Measurements from ENCODE around the gene CEP170. TPM values are rescaled to one million over a fixed set of nuclear protein-coding genes. Genes with fewer than 3 reads are reported as not detected.

CEP170 gene
- total RNA-seq, 1 experiment from 2014 or later, result 36.5 TPM

DNA sequence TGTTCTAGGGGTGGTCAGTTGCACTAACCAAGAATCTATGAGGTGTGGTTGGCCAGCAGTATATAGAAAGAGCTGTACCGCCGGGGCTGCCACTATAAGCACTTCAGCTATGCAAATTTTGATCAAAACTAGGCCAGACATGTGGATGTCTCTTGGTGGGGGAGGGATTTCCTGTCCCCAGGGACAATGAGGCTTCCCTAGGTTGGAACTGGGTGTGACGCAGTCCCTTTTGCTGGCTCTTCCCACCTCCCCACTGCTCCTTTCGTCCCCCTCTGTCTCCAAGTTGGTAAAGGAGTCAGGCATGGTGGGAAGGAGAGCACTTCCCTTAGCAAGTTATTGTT is 14.3 kb upstream of the CEP170 start:
- in situ Hi-C loops (cut with HindIII; ENCODE audit: low sequenced_read_pairs), result no loop called here
- no peak for DNase-seq (ENCODE audit: low spot score)

DNA sequence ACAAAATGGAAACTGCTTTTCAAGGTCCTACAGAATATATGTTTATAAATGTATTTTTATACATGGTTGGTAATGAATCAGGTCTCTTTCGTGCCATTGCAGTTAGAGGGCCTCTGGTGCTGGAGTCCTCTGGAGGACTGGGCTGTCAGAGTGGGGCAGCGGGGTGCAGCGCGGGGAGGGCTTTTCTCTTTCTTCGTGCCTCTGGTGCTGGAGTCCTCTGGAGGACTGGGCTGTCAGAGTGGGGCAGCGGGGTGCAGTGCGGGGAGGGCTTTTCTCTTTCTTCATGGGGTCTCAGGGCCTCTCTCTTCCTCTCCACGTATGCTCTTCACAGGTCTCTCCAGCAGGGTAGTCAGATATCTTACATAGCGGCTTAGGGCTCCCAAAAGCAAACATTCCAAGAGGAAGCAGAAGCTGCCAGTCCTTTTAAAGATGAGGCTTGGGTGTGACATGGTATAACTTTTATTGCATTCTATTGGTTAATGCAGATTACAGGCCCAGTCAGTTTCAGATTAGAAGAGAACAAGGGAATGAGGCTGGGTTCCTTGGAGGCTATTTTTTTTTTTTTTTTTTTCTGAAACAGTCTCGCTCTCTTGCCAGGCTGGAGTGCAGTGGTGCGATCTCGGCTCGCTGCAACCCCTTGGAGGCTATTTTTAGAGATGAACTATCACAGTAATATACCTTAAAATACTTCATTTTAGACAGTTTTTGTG is 13.8 kb upstream of the CEP170 start:
- in situ Hi-C loops (cut with HindIII; ENCODE audit: low sequenced_read_pairs), result no loop called here
- no peak for DNase-seq (ENCODE audit: low spot score)

DNA sequence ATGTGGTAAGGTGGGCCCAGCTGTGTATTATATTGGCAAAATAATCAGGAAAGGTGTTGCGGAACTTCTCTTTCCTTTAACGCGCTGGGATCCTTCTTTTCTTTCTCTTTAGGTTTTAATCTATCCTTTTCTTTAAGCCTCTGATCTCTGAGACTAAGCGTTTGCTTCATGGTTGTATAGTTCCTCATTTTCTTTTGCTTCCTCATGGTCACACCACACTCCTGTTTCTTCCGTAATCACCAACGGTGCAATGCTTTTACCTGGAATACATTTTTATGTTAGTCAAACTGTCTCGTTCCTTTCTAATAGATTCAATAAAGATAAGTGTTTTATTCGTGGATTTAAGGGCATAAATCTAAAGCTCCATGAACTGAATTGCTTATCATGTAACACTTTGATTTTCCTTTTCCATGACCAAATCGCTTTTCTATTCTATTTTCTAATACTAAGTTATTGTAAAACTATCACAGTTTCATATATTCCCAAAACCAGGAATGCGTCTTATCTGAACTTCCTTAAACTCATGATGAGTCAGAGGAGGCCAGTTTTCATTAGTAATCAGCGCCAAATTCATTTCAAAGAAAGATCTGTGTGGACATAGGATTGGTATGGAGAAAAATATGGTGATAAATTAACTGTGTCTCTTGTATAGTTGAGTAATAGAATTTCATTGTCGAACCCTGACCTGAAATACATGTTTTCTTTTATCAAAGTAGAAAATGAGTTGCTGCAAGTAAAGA is 13.0 kb upstream of the CEP170 start:
- in situ Hi-C loops (cut with HindIII; ENCODE audit: low sequenced_read_pairs), result no loop called here
- DNase-seq (ENCODE audit: low spot score), result no peak

DNA sequence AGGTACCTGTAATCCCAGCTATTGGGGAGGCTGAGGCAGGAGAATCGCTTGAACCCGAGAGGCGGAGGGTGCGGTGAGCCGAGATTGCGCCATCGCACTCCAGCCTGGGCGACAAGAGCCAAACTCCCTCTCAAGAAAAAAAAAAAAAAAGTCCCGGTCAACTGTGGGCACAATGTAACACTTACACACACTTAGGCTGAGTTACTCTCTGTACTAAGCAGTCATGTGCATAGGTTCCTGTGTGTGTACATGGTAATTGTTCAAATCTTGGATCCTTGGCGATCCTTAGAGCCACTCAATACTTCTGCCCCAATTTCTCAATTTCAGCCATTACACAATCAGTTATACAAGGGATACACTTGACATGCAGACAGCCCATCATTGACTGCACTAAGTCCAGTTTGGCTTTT is 12.4 kb upstream of the CEP170 start:
- no peak for DNase-seq (ENCODE audit: low spot score)
- in situ Hi-C loops (cut with HindIII; ENCODE audit: low sequenced_read_pairs), result no loop called here

DNA sequence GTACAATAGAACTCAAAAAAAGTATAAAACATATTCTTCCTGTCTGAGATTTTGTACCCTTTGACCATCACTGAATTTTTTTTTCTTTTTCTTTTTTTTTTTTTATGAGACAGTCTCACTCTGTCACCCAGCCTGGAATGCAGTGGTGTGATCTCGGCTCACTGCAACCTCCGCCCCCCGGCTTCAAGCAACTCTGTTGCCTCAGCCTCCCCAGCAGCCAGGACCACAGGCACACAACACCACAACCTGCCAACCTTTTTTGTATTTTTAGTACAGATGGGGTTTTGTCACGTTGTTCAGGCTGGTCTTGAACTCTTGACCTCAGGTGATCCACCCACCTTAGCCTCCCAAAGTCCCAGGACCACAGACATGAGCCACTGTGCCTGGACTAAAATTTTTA is 11.2 kb upstream of the CEP170 start:
- no peak for DNase-seq (ENCODE audit: low spot score)
- in situ Hi-C loops (cut with HindIII; ENCODE audit: low sequenced_read_pairs), result no loop called here

DNA sequence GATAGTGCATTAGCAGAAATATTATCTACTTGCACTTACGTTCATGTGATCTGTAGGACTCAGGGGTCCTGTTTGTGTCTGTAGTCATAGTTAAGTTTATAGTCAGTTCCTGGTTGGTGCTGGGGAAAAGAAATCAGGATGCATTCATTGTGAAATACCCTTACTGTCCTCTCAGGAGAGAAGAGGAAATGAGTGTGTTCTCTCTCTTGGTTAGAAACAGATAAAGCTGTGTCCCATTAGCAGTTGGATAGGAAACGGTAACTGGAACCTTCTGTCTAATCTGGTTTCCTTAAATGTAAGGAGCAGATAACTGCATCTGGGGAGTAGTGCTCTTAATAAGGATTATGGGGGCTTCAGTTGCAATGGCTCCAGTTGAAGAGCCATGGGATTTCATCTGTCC is 9.6 kb upstream of the CEP170 start:
- DNase-seq (ENCODE audit: low spot score), result no peak

DNA sequence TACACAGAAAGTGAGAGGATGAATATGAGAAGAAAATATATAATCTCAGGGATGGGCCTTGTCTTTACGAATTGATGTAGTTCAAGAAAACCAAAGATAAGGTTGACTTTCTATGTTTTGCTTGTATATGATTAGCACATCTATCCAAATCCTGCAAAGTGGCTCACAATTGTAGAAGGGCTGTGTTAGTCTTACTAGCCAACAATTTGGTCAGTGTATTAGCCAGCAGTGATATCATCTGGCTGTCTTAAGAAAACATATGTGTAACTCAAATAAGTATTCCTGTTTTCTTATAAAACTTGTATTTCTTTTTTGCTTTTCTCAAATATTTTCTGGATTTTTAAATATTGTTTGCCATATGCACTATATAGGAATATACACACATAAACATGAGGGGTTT is 6.3 kb upstream of the CEP170 start:
- no peak for DNase-seq (ENCODE audit: low spot score)
- in situ Hi-C loops (cut with HindIII; ENCODE audit: low sequenced_read_pairs), result no loop called here

More for the DNA sequence above, 9.6 kb upstream of the CEP170 start:
- in situ Hi-C loops (cut with HindIII; ENCODE audit: low sequenced_read_pairs), result no loop called here

DNA sequence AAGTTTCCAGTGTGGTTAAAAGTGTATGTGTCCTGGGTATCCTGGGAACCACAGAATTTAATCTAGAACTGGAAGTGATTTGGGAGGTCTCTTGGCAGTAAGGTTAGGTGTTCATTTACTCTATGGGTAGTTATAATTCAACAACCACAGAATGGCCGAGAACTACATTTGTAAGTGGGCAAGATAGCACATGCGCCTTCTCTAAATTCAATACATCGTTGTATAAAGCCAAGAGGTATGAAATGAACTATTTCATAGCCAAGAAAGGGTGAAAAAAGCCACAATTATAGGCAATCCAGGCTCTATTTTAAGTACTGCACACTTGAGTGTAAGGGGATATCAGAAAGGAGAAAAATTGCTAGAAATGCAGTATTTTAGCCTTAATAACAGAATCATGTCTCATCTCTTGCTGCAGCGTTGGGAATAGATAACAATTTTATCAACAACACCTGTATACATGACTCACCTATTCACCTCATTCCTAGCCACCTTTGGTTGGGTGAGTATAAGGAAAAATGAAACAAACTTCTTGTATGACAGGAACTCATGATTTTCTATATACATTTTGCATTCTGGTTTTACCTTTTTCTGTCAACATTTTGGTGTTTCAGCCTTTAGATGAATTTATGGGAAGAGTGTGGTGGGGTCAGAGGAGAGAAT is 5.3 kb upstream of the CEP170 start:
- in situ Hi-C loops (cut with HindIII; ENCODE audit: low sequenced_read_pairs), result no loop called here
- no peak for DNase-seq (ENCODE audit: low spot score)

DNA sequence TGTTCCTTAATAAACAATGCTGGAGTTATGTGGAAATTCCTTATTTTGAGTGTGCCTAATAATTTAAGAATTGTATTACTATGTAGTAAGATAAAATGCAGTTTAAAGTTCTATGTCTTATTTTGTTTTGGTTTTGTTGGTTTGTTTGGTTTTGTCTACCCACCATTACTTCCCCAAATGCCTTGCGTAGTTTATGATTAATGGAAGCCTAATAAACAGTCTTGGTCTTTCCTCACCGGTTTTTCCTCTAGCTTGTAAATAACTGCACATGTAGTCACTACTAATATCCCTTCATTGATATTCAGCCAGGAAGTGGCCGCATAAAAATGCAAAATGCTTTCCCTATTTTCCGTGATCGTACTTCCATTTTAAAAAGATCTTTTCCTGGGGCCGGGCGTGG is 3.6 kb upstream of the CEP170 start:
- in situ Hi-C loops (cut with HindIII; ENCODE audit: low sequenced_read_pairs), result no loop called here
- no peak for DNase-seq (ENCODE audit: low spot score)

DNA sequence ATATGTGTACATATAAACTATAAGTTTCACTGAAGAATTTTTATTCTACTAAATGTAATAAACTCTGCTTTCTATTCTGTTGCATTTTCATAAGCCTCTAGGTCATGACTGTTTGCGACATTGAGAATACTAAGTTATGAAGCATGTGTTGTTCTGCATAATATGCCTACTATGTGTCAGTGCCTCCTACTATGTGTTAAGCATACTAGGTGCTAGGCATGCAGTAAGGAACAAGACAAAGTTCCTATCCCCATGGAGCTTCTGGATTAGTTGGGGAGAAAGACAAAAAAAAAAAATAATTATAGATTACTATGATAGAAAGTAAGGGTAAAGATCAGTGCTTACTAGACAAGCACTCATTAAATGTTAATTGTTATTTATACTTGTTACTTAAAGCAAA is 2.1 kb upstream of the CEP170 start:
- no peak for DNase-seq (ENCODE audit: low spot score)

DNA sequence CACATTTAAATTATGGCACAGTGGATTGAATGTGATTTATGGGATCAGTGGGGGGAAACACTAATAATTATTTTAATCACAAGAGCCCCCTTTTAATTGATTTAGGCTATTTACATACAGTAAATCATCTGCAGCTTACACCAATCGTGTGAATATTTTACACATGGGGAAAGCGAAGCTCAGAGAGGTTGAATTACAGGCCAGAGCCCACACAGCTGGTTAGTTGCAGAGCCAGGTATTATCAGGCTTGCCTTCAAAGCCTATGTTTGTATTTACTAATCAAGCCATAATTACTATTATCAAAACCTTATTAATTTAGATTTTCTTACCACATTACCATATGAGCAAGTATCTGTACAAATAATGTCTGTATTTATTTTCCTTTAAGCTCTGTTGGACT is 1.5 kb upstream of the CEP170 start:
- in situ Hi-C loops (cut with HindIII; ENCODE audit: low sequenced_read_pairs), result no loop called here
- DNase-seq (ENCODE audit: low spot score), result no peak

More for the DNA sequence above, 2.1 kb upstream of the CEP170 start:
- in situ Hi-C loops (cut with HindIII; ENCODE audit: low sequenced_read_pairs), result no loop called here

DNA sequence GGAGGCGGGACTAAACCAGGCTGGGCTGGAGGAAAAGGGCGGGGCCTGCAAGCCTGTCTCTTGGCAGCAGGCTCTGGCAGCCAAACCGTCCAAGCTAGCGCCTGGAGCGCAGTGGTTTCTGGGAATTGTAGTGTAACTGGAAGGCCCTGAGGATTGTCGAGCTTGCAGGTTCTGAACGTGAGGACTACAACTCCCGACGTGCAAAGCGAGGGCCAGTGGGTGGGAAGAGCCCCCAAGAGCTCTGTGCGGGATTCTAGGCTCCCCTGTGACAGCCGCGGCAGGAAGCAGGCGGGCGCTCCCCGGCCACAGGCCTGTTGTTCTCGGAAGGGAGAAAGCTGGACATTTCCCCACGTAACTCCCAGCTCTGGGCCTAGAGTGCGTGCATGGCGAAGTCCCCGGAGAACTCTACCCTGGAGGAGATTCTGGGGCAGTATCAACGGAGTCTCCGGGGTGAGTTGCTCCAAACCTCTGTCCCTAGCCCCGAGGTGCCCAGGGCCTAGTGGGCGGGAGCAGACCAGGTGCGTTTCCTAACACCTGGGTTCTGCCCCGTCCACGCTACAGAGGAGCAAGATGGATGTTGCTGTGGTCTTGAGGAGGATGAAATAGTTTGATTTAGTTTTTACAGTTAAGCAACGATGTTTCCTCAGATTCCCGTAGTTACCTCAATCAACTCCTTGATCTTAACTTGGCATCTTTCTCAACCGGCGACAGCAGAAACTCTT is 871 bp upstream of the CEP170 start, which contains the start of gene SDCCAG8:
SDCCAG8 (plus strand) TSS at position 251 of the 722 bp plus-strand sequence; CDS start at position 384, 133 bp downstream.
- DNase-seq (ENCODE audit: low spot score), result peak; percentile 100
- in situ Hi-C loops (cut with HindIII; ENCODE audit: low sequenced_read_pairs), result no loop called here

DNA sequence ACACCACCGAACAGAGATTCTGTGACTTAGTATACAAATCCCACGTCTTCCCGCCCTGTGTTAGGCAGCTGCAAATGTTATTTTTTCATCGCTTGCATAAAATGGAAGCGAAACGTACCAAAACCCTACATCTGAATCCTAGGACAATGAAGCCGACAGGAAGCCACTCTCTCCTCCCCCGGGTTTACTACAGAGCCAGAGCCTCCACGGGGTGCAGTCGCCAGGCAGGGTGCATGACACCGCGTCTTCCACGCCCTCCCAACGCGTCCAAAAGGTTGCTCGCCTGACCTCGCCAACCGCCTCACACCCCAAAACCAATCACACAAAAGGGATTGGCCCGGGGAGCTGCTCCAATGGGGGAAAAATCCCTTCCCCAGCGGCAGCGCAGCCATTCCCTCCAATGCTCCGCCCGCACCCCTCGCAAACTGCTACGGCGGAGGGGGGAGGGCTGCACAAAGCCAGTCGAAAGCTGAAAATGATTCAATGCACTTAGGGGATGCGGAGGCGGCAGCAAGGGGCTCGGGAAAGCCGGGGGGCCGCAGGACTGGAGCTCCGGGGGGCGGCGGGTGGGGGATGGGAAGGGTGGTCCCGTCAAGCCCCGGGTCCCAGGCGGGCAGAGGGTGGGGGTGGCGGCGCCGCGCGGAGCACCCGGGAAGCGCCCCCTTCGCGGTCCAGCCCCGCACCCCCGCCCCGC is 701 bp downstream of the CEP170 start:
- in situ Hi-C loops (cut with HindIII; ENCODE audit: low sequenced_read_pairs), result no loop called here

DNA sequence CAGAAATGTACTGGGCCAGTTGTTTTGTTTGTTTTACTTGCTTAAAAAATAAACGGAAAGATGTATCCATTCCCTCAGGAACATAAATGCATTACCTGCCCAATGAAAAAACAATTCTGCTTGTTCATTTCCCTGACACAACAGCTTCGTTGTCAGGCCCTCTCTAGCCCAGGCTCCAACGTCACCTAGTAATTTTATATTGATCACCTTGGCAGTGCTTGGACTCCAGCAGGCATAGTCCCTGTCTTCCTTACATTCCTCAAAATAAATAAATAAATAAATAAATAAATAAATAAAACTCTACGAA is 1.2 kb downstream of the CEP170 start:
- DNase-seq (ENCODE audit: low spot score), result no peak
- in situ Hi-C loops (cut with HindIII; ENCODE audit: low sequenced_read_pairs), result no loop called here

More for the DNA sequence above, 701 bp downstream of the CEP170 start:
- peak; percentile 66 for DNase-seq (ENCODE audit: low spot score)

DNA sequence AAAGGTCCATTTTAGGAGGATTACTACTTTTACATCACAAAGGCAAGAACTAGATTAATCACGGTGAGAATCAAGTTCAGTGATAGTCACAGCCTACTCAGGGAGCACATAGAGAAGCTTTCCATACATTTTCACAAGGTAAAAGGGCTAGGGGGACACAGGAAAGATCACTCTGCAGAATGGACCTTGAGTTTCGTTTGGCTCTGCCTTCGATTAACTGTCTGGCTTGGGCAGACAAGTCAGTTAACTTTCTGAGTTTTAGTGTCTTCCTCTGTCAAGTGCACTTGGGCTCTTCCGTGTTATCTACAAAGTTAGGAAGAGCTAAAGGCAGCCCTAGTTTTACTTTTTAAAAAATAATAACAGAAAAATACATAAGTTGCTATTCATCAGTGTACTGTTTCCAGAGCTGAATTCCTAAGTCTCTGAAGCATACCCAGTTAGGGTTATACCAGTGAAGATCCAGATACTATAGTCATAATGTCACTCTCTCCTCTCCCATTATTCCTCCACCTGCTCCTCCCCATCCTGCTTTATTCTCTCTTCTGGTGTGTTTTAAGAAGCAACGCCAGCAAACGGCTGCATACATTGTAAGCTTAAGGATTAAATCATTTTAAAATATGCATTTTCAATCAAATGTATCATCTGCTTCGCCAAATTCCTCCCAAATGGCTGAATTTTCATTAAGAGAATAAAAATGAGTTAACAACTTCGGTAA is 1.7 kb downstream of the CEP170 start:
- in situ Hi-C loops (cut with HindIII; ENCODE audit: low sequenced_read_pairs), result no loop called here
- peak; percentile 24 for DNase-seq (ENCODE audit: low spot score)

DNA sequence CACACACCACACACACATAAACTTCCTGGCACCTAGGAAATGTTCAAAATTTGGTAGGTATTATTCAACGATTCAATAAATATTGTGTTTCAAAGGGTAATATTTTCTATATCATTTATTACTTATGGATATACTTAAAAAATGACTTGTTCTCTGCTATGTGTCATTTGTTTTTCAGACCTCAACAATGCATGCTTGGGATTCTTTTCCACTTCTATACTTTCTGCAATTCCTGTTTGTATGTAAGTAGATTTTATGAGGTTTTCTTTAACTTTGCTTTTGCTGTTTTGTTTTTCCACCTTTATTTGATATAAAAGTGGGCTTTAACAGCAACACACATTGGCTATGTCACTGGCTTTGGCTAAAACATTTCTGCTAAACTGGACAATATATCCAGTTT is 3.5 kb downstream of the CEP170 start:
- in situ Hi-C loops (cut with HindIII; ENCODE audit: low sequenced_read_pairs), result no loop called here
- DNase-seq (ENCODE audit: low spot score), result no peak

DNA sequence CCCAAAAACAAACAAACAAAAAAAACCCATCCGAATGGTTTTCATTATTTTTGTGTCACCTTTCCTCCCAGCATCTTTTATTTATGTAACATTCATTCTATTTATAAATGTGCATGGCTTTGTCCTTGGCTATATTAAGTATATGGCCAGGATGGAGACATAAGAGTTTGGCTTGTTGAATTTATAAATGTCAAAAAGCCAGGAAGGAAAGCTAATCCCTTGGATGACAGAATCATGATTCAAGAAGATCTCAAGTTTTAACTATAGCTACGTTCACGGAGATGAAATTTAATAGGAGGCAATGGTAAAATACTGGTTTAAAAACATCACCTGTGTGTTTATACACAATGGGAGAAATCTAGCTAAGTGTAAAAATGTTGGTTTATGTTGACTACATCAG is 5.0 kb downstream of the CEP170 start:
- in situ Hi-C loops (cut with HindIII; ENCODE audit: low sequenced_read_pairs), result no loop called here

DNA sequence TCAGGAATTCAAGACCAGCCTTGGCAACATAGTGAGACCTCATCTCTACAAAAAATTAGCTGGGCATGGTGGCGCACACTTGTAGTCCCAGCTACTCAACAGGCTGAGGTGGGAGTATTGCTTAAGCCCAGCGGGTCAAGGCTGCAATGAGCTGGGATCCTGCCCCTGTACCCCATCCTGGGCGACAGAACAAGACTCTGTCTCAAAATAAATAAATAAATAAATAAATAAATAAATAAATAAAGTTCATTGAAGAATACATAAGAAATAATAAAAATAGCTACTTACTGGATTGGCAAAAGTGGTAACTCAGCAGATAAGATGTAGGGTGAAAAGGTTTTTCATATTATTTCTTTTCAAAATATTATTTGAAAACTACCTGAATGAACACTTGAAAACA is 5.9 kb downstream of the CEP170 start:
- in situ Hi-C loops (cut with HindIII; ENCODE audit: low sequenced_read_pairs), result no loop called here
- DNase-seq (ENCODE audit: low spot score), result no peak

More for the DNA sequence above, 5.0 kb downstream of the CEP170 start:
- DNase-seq (ENCODE audit: low spot score), result no peak

DNA sequence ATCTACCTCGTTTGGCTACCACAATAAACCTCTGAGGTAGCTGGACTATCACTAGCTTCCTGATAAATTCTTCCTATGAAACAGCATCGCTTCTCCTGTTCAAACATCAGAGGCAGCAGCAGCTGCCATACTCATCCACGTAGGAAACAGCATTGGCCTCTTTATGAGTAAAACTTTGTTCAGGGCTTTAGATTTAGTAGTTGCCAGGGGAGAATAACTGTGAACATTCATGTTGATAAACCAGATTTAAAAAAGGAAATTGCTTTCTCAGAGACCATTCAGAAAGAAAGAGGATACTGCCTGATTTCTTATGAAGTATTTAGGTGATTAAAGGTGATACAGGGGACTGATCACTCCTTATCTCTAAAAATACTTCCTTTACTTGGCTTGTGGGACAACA is 7.2 kb downstream of the CEP170 start:
- in situ Hi-C loops (cut with HindIII; ENCODE audit: low sequenced_read_pairs), result no loop called here
- no peak for DNase-seq (ENCODE audit: low spot score)
